ENCODE measurements around the gene SIN3A.

DNA sequence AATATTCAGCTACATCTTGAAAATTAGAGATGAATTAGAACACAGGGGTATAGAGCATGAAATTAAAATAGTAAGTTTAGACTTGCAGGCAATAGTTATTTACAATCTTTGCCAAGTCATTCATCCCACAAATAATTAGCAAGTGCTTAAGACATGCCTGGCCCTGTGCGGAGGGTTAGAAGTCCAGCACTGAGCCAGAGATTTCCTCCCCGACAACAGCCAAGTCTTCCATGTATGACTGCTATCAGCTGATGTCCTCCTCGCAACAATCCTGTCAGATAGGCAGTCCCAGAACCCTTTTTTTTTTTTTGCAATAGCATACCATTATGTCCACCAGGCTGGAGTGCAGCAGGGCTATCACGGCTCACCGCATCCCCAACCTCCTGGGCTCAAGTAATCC lies 14.6 kb downstream of the SIN3A start:
- TF ChIP-seq, protein P1, sequence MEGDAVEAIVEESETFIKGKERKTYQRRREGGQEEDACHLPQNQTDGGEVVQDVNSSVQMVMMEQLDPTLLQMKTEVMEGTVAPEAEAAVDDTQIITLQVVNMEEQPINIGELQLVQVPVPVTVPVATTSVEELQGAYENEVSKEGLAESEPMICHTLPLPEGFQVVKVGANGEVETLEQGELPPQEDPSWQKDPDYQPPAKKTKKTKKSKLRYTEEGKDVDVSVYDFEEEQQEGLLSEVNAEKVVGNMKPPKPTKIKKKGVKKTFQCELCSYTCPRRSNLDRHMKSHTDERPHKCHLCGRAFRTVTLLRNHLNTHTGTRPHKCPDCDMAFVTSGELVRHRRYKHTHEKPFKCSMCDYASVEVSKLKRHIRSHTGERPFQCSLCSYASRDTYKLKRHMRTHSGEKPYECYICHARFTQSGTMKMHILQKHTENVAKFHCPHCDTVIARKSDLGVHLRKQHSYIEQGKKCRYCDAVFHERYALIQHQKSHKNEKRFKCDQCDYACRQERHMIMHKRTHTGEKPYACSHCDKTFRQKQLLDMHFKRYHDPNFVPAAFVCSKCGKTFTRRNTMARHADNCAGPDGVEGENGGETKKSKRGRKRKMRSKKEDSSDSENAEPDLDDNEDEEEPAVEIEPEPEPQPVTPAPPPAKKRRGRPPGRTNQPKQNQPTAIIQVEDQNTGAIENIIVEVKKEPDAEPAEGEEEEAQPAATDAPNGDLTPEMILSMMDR (IDR thresholded peaks at IDR 0.05), result no peak
- TF ChIP-seq POLR2A (IDR thresholded peaks at IDR 0.05) (no peak), POLR2AphosphoS5 (IDR thresholded peaks at IDR 0.05) (no peak), EP300 (IDR thresholded peaks at IDR 0.05) (no peak)

Measured in stomach (tissue), 4 donors.